Natural killer cell (primary cell): ENCODE data around the gene PES1. TPM values are rescaled to one million over a fixed set of nuclear protein-coding genes. Genes with fewer than 3 reads are reported as not detected.
"Not testable (repeated sequence)": the region's sequence is repeated elsewhere in the genome, so short reads cannot be mapped to it uniquely, and the experiment has no call there.

ENCODE experiments used
- ATAC-seq, 3 donors: fragments of 150-1000 bp in 2 of 3; fragments of 200-7000 bp in 1 of 3; cut with Tn5 transposase; 1 replicate in 1 of 3; 2 replicates in 2 of 3; pipeline ENCODE4 v1.10.0; 2021; ENCODE audit warnings: mild to moderate bottlenecking in 2 of 3, moderate library complexity in 2 of 3
- DNase-seq, 2 donors: peaks; one replicate each; pipeline versions ENCODE4 v3.0.0 to v3.0.0-alpha.2; 2013 to 2021; ENCODE audit warnings: mixed read lengths in 1 of 2
- H3K27ac ChIP-seq: one replicate; pipeline ENCODE4 v1.5.1; 2013; ENCODE audit warnings: mild to moderate bottlenecking, low read length
- H3K27me3 ChIP-seq: one replicate; pipeline ENCODE4 v1.6.1; 2013; ENCODE audit warnings: low read length; ENCODE audit not compliant: control insufficient read depth, insufficient read depth
- H3K36me3 ChIP-seq: one replicate; pipeline ENCODE4 v1.6.1; 2013; ENCODE audit warnings: low read length; ENCODE audit not compliant: control insufficient read depth, insufficient read depth
- H3K4me1 ChIP-seq: one replicate; pipeline ENCODE4 v1.6.1; 2013; ENCODE audit warnings: low read length; ENCODE audit not compliant: control insufficient read depth, insufficient read depth
- H3K4me3 ChIP-seq: one replicate; pipeline ENCODE4 v1.5.1; 2013; ENCODE audit warnings: low read length
- H3K9me3 ChIP-seq: one replicate; pipeline ENCODE4 v1.6.1; 2013; ENCODE audit warnings: low read length; ENCODE audit not compliant: control insufficient read depth, insufficient read depth
- H3K27ac Mint-ChIP-seq, 2 donors: one replicate each; pipeline ENCODE4 v1.8.0; 2022; ENCODE audit warnings: mild to moderate bottlenecking in 2 of 2, mixed read lengths in 2 of 2, moderate library complexity in 1 of 2
- H3K27me3 Mint-ChIP-seq, 2 donors: one replicate each; pipeline ENCODE4 v1.8.0; 2022; ENCODE audit warnings: low read depth in 2 of 2, mixed read lengths in 2 of 2
- H3K36me3 Mint-ChIP-seq: one replicate; pipeline ENCODE4 v1.8.0; 2022; ENCODE audit warnings: mixed read lengths
- H3K4me1 Mint-ChIP-seq, 2 donors: one replicate each; pipeline ENCODE4 v1.8.0; 2022; ENCODE audit warnings: mixed read lengths in 2 of 2
- H3K4me3 Mint-ChIP-seq: one replicate; pipeline ENCODE4 v1.8.0; 2022; ENCODE audit warnings: mild to moderate bottlenecking, moderate library complexity, mixed read lengths
- H3K9me3 Mint-ChIP-seq, 2 donors: one replicate each; pipeline ENCODE4 v1.8.0; 2022; ENCODE audit warnings: mixed read lengths in 2 of 2
- WGBS: methylation state at CpG from one replicate; pipeline ENCODE4 v1.1.7; 2013; ENCODE audit warnings: missing lambda C conversion rate; ENCODE audit not compliant: insufficient coverage; 5-methylcytosine and 5-hydroxymethylcytosine counted together
- intact Hi-C: fragments of 100-400 bp; cut with micrococcal nuclease; formaldehyde crosslinking; loops from one replicate; pipeline ENCODE4 v1.14.2; 2022
- total RNA-seq, 4 donors: library from RNA; stranded (reverse); fragments of 120-200 nt in 1 of 4; gene quantifications; one replicate each; pipeline versions ENCODE4 v1.2.3 to v1.2.4, GENCODE V29; 2013 to 2022
- TF ChIP-seq, protein P1 (sequence below): fragments of 200-600 bp; IDR thresholded peaks from one replicate; pipeline ENCODE4 v1.8.0; 2022; ENCODE audit warnings: antibody characterized with exemption

PES1 gene
- total RNA-seq, 3 donors from 2014 or later (not counting 1 experiment from before 2014, with no cell fraction given), result 30.9 to 39.7 (median 34.9) TPM

DNA sequence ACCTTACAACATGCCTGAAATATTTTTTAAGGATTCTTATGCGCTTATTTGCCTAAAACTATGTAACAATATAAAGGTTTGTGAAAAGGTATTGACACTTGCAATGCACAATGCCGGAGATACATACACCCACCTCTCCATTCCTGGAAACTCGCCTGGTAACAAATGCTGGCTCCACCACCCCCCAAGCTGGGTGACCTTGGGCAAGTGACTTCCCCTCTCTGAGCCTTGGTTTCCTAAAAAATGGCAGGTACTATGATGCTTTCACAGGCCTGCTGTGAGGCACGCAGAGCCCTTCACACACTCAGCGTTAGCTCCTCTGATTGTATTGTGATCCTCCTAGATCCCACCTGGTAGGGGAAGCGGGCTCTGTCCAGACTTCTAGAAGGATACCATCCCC is 19.5 kb downstream of the PES1 start:
- Histone ChIP-seq H3K36me3 (peaks cover 16% of the 10 kb centered on the region), H3K27me3 (peaks cover 4% of the 10 kb centered on the region), H3K4me3 (no peak overlapping the region), H3K4me1 (no peaks in the 10 kb centered on the region), H3K9me3 (no peaks in the 10 kb centered on the region), H3K27ac (no peak overlapping the region)
- H3K27ac Mint-ChIP-seq, result no peak overlapping the region
- H3K4me1 Mint-ChIP-seq, result no peaks in the 10 kb centered on the region
- DNase-seq, result no peak
- H3K27me3 Mint-ChIP-seq, result peaks cover 0 to 7% of the 10 kb centered on the region in 2 donors
- ATAC-seq, result no peak
- H3K9me3 Mint-ChIP-seq, result no peaks in the 10 kb centered on the region
- WGBS, result 85% methylated on average over 5 of the region's 6 CpGs
- intact Hi-C loops, result no loop called here
- TF ChIP-seq, protein P1, sequence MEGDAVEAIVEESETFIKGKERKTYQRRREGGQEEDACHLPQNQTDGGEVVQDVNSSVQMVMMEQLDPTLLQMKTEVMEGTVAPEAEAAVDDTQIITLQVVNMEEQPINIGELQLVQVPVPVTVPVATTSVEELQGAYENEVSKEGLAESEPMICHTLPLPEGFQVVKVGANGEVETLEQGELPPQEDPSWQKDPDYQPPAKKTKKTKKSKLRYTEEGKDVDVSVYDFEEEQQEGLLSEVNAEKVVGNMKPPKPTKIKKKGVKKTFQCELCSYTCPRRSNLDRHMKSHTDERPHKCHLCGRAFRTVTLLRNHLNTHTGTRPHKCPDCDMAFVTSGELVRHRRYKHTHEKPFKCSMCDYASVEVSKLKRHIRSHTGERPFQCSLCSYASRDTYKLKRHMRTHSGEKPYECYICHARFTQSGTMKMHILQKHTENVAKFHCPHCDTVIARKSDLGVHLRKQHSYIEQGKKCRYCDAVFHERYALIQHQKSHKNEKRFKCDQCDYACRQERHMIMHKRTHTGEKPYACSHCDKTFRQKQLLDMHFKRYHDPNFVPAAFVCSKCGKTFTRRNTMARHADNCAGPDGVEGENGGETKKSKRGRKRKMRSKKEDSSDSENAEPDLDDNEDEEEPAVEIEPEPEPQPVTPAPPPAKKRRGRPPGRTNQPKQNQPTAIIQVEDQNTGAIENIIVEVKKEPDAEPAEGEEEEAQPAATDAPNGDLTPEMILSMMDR, result no peak
- H3K36me3 Mint-ChIP-seq, result no peaks in the 10 kb centered on the region
- no peak overlapping the region for H3K4me3 Mint-ChIP-seq

DNA sequence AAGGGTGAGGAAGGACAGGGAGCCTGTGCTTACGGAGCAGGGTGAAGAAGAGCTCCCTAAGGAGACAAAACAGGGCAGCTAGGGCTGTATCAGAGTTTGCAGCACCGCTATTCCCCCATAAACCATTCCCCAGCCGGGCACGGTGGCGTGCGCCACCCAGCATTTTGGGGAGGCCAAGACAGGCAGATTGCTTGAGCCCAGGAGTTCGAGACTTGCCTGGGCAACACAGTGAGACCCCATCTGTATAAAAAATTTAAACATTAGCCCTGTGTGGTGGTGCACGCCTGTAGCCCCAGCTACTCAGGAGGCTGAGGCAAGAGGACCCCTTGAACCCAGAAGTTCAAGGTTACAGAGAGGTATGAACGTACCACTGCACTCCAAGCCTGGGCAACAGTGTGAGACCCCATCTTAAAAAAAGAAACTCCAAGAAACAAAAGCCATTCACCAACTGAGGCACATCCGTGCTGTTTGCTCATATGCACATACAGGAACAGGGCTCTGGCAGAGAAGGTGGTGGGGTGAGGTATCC is 22.0 kb downstream of the PES1 start:
- ATAC-seq (no peak), DNase-seq (no peak)
- H3K36me3 Mint-ChIP-seq, result no peaks in the 10 kb centered on the region
- no peaks in the 10 kb centered on the region for H3K4me1 ChIP-seq
- TF ChIP-seq, protein P1, result no peak
- WGBS, result 91% methylated on average over 10 of the region's 10 CpGs
- no peaks in the 10 kb centered on the region for H3K36me3 ChIP-seq
- no peaks in the 10 kb centered on the region for H3K9me3 Mint-ChIP-seq
- H3K4me3 ChIP-seq, result no peak overlapping the region
- no peak overlapping the region for H3K27ac ChIP-seq
- no peaks in the 10 kb centered on the region for H3K27me3 ChIP-seq
- H3K27me3 Mint-ChIP-seq, result peaks cover 0 to 7% of the 10 kb centered on the region in 2 donors
- no peaks in the 10 kb centered on the region for H3K4me1 Mint-ChIP-seq
- H3K27ac Mint-ChIP-seq, result no peak overlapping the region
- intact Hi-C loops, result no loop called here
- no peaks in the 10 kb centered on the region for H3K9me3 ChIP-seq
- no peak overlapping the region for H3K4me3 Mint-ChIP-seq

DNA sequence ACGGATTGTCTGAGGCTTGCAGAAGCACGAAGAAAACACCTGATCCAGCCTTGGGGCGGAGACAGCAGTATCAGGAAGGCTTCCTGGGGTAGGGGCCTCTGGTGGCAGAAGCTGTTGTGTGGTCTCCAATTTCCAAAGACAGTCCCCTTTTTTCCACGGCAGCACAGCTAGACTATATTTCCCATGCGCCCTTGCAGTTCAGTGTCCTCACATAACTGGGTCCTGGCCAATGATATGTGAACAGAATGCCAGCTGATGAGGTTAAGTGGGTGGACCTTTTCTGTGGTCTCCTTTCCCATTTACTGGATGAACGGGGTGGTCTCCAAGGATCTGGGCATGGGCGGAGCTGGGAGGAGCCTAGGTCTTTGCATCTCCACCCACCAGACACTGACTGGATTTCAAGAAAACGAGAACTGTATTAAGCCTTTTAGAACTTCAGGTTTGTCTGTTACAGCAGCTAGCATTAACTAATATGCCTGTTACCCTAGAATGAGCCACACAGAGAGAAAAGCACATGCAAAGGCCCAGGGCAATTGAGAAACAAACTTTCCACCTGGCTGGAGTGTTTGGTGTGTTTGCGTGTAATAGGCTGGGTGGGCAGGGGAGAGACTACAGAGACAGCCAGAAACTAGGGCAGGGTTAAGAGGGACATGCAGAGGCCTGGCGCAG is 23.4 kb downstream of the PES1 start:
- no peak overlapping the region for H3K27ac ChIP-seq
- no peaks in the 10 kb centered on the region for H3K27me3 ChIP-seq
- no peaks in the 10 kb centered on the region for H3K9me3 ChIP-seq
- H3K4me1 ChIP-seq, result no peaks in the 10 kb centered on the region
- no peaks in the 10 kb centered on the region for H3K36me3 ChIP-seq
- Mint-ChIP-seq H3K4me3 (no peak overlapping the region), H3K4me1 (no peaks in the 10 kb centered on the region), H3K27ac (no peak overlapping the region), H3K9me3 (no peaks in the 10 kb centered on the region), H3K36me3 (no peaks in the 10 kb centered on the region), H3K27me3 (peaks cover 0 to 7% of the 10 kb centered on the region in 2 donors)
- ATAC-seq (no peak), DNase-seq (no peak)
- WGBS, result 82% methylated on average over 10 of the region's 10 CpGs
- no peak overlapping the region for H3K4me3 ChIP-seq
- TF ChIP-seq, protein P1, result no peak
- intact Hi-C loops, result no loop called here

DNA sequence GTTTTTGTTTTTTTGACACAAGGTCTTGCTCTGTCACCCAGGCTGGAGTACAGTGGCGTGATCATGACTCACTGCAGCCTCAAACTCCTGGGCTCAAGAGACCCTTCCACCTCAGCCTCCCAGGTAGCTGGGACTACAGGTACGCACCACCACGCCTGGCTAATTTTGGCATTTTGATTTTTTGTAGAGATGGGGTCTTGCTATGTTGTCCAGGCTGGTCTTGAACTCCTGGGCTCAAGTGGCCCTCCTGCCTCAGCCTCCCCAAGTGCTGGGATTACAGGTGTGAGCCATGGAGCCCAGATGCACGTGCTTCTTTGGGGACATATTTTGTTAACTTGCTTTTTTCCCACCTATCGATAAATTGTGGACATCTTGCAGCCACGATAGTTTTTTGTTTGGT is 24.4 kb downstream of the PES1 start:
- H3K4me1 ChIP-seq, H3K27ac Mint-ChIP-seq, H3K36me3 ChIP-seq, ATAC-seq, DNase-seq, H3K4me3 Mint-ChIP-seq, H3K27ac ChIP-seq, H3K27me3 ChIP-seq, H3K4me1 Mint-ChIP-seq, H3K9me3 ChIP-seq, H3K9me3 Mint-ChIP-seq, H3K36me3 Mint-ChIP-seq, intact Hi-C loops, H3K27me3 Mint-ChIP-seq, H3K4me3 ChIP-seq: not testable (repeated sequence)
- WGBS, result 87% methylated on average over 6 of the region's 6 CpGs
